CD4-positive, alpha-beta T cell (primary cell): ENCODE results near the gene ZBTB48. TPM values are rescaled to one million over a fixed set of nuclear protein-coding genes. Genes with fewer than 3 reads are reported as not detected.

Experiments
- ATAC-seq: fragments of 200-7000 bp; cut with Tn5 transposase; one replicate; pipeline ENCODE4 v1.10.0; 2022; ENCODE audit warnings: mild to moderate bottlenecking; ENCODE audit not compliant: poor library complexity
- CTCF ChIA-PET: fragments of 350-600 bp; sonication (Branson Sonifier 250); formaldehyde crosslinking; loops from one replicate; lab custom pipeline; 2021; ENCODE audit warnings: antibody characterized with exemption, inconsistent platforms; lab: Charles Lee
- POLR2A ChIA-PET: fragments of 350-600 bp; sonication (Branson Sonifier 250); formaldehyde crosslinking; loops from one replicate; lab custom pipeline; 2021; ENCODE audit warnings: antibody characterized with exemption, inconsistent platforms; lab: Charles Lee
- DNase-seq, 14 experiments: peaks; one replicate each; pipeline ENCODE4 v3.0.0-alpha.2; 2013 to 2020; ENCODE audit warnings: mixed read lengths in 2 of 14
- H3K27ac ChIP-seq, 2 donors: one replicate each; pipeline versions ENCODE4 v1.5.1 to v1.7.0; 2013; ENCODE audit warnings: low read length in 2 of 2, low read depth in 1 of 2, mild to moderate bottlenecking in 1 of 2
- H3K27me3 ChIP-seq, 2 experiments: 1 replicate in 1 of 2; 2 replicates in 1 of 2; pipeline versions ENCODE4 v1.6.1 to v1.7.0; 2013; ENCODE audit warnings: low read length in 2 of 2, control low read depth in 1 of 2, mild to moderate bottlenecking in 1 of 2, moderate library complexity in 1 of 2; ENCODE audit not compliant: insufficient read depth in 2 of 2, control insufficient read depth in 1 of 2
- H3K36me3 ChIP-seq: one replicate; pipeline ENCODE4 v1.6.1; 2013; ENCODE audit warnings: low read length, control low read depth; ENCODE audit not compliant: insufficient read depth
- H3K4me1 ChIP-seq: one replicate; pipeline ENCODE4 v1.6.1; 2013; ENCODE audit warnings: low read length, control low read depth; ENCODE audit not compliant: insufficient read depth
- H3K4me3 ChIP-seq: one replicate; pipeline ENCODE4 v1.5.1; 2013; ENCODE audit warnings: mild to moderate bottlenecking, low read length, moderate library complexity
- H3K9me3 ChIP-seq, 2 experiments: 1 replicate in 1 of 2; 2 replicates in 1 of 2; pipeline versions ENCODE4 v1.6.1 to v1.7.0; 2013; ENCODE audit warnings: low read length in 2 of 2, mild to moderate bottlenecking in 2 of 2, control low read depth in 1 of 2, moderate library complexity in 1 of 2; ENCODE audit not compliant: control insufficient read depth in 1 of 2, insufficient read depth in 1 of 2
- H3K27ac Mint-ChIP-seq: one replicate; pipeline ENCODE4 v1.8.0; 2020; ENCODE audit warnings: mixed read lengths
- H3K27me3 Mint-ChIP-seq: one replicate; pipeline ENCODE4 v1.8.0; 2021; ENCODE audit warnings: mixed read lengths
- H3K36me3 Mint-ChIP-seq: one replicate; pipeline ENCODE4 v1.8.0; 2021; ENCODE audit warnings: low read depth, mixed read lengths
- H3K4me1 Mint-ChIP-seq: one replicate; pipeline ENCODE4 v1.8.0; 2021; ENCODE audit warnings: low read depth, mixed read lengths
- H3K4me3 Mint-ChIP-seq: one replicate; pipeline ENCODE4 v1.8.0; 2020; ENCODE audit warnings: mild to moderate bottlenecking, mixed read lengths
- H3K9me3 Mint-ChIP-seq: one replicate; pipeline ENCODE4 v1.8.0; 2020; ENCODE audit warnings: mixed read lengths
- CTCF ChIP-seq: fragments of 200-600 bp; IDR thresholded peaks from one replicate; pipeline ENCODE4 v1.8.0; 2022; ENCODE audit warnings: antibody characterized with exemption, mild to moderate bottlenecking
- intact Hi-C, 2 experiments: fragments of 100-400 bp; cut with DNase I in 1 of 2; cut with micrococcal nuclease in 1 of 2; formaldehyde crosslinking; loops; one replicate each; pipeline versions ENCODE4 v1.15.1 to v1.9.0; 2023 to 2025; cut with DNase I, micrococcal nuclease
- total RNA-seq, 174 experiments: library from RNA in 2 of 174; stranded (reverse) in 2 of 174; gene quantifications; one replicate each; pipeline ENCODE4 v1.2.3 and lab custom pipeline; 2021 to 2026

ZBTB48 gene
- total RNA-seq, 2 experiments from 2014 or later, result 31.4 to 31.7 TPM

- no peaks in the 10 kb centered on the region for H3K9me3 ChIP-seq
- ChIA-PET POLR2A (no interaction called here), CTCF (no interaction called here)
- H3K9me3 Mint-ChIP-seq, result no peaks in the 10 kb centered on the region
- intact Hi-C loops, result no loop called here
- no peak for TF ChIP-seq CTCF
- peaks cover under 1% of the 10 kb centered on the region for H3K4me1 ChIP-seq
- no peak overlapping the region for H3K27ac ChIP-seq
- ATAC-seq (no peak), DNase-seq (no peak)
- no peak overlapping the region for H3K27ac Mint-ChIP-seq
- H3K36me3 ChIP-seq, result no peaks in the 10 kb centered on the region
- no peak overlapping the region for H3K4me3 ChIP-seq
- no peaks in the 10 kb centered on the region for H3K36me3 Mint-ChIP-seq
- H3K4me3 Mint-ChIP-seq, result no peak overlapping the region
- no peaks in the 10 kb centered on the region for H3K27me3 Mint-ChIP-seq
- H3K27me3 ChIP-seq, result no peaks in the 10 kb centered on the region
- no peaks in the 10 kb centered on the region for H3K4me1 Mint-ChIP-seq
Observed at GRCh38 chr1:6560267-6560666, 19.5 kb upstream of the ZBTB48 start.

- Histone ChIP-seq H3K27ac (no peak overlapping the region), H3K4me3 (no peak overlapping the region), H3K36me3 (no peaks in the 10 kb centered on the region), H3K9me3 (peaks cover 0 to 9% of the 10 kb centered on the region in 2 experiments), H3K4me1 (no peaks in the 10 kb centered on the region), H3K27me3 (no peaks in the 10 kb centered on the region)
- no peaks in the 10 kb centered on the region for H3K4me1 Mint-ChIP-seq
- intact Hi-C loops, result no loop called here
- H3K36me3 Mint-ChIP-seq, result no peaks in the 10 kb centered on the region
- H3K4me3 Mint-ChIP-seq, result no peak overlapping the region
- H3K9me3 Mint-ChIP-seq, result peaks cover 3% of the 10 kb centered on the region
- ATAC-seq (no peak), DNase-seq (no peak)
- no peak for TF ChIP-seq CTCF
- H3K27me3 Mint-ChIP-seq, result no peaks in the 10 kb centered on the region
- no peak overlapping the region for H3K27ac Mint-ChIP-seq
- ChIA-PET CTCF (no interaction called here), POLR2A (no interaction called here)
Observed at GRCh38 chr1:6569033-6569432, 10.8 kb upstream of the ZBTB48 start.

GRCh38 chr1:6570100-6570499 lies 9.7 kb upstream of the ZBTB48 start:
- Histone ChIP-seq H3K27ac (no peak overlapping the region), H3K27me3 (peaks cover 0 to 3% of the 10 kb centered on the region in 2 experiments), H3K4me3 (no peak overlapping the region), H3K9me3 (peaks cover 0 to 9% of the 10 kb centered on the region in 2 experiments), H3K36me3 (no peaks in the 10 kb centered on the region), H3K4me1 (no peaks in the 10 kb centered on the region)
- ATAC-seq (no peak), DNase-seq (no peak)
- TF ChIP-seq CTCF, result no peak
- Mint-ChIP-seq H3K4me3 (no peak overlapping the region), H3K27ac (no peak overlapping the region), H3K9me3 (peaks cover 3% of the 10 kb centered on the region), H3K36me3 (no peaks in the 10 kb centered on the region), H3K27me3 (no peaks in the 10 kb centered on the region), H3K4me1 (no peaks in the 10 kb centered on the region)
- intact Hi-C loops, result no loop called here
- ChIA-PET CTCF (no interaction called here), POLR2A (no interaction called here)
